Measurements from ENCODE around the gene JAZF1.

- no peak for TF ChIP-seq CTCF (IDR thresholded peaks at IDR 0.05; ENCODE audit: low read length)
- TF ChIP-seq EZH2 (optimal IDR thresholded peaks at IDR 0.05; ENCODE audit: low read depth, low read length) = no peak
These were observed 262.1 kb downstream of the JAZF1 start for GRCh38 chr7:27918503-27918902.

Measured in MM.1S (cell line).